Natural killer cell (primary cell): Measurements from ENCODE around the gene RAB19. TPM values are rescaled to one million over a fixed set of nuclear protein-coding genes. Genes with fewer than 3 reads are reported as not detected.
A peak's percentile ranks its signal among the peaks of the same experiment; 100 is the strongest.

Experiments
- ATAC-seq, 3 donors: fragments of 150-1000 bp in 2 of 3; fragments of 200-7000 bp in 1 of 3; cut with Tn5 transposase; 1 replicate in 1 of 3; 2 replicates in 2 of 3; pipeline ENCODE4 v1.10.0; 2021; ENCODE audit warnings: mild to moderate bottlenecking in 2 of 3, moderate library complexity in 2 of 3
- DNase-seq, 2 donors: peaks; one replicate each; pipeline versions ENCODE4 v3.0.0 to v3.0.0-alpha.2; 2013 to 2021; ENCODE audit warnings: mixed read lengths in 1 of 2
- H3K27ac ChIP-seq: one replicate; pipeline ENCODE4 v1.5.1; 2013; ENCODE audit warnings: mild to moderate bottlenecking, low read length
- H3K27me3 ChIP-seq: one replicate; pipeline ENCODE4 v1.6.1; 2013; ENCODE audit warnings: low read length; ENCODE audit not compliant: control insufficient read depth, insufficient read depth
- H3K36me3 ChIP-seq: one replicate; pipeline ENCODE4 v1.6.1; 2013; ENCODE audit warnings: low read length; ENCODE audit not compliant: control insufficient read depth, insufficient read depth
- H3K4me1 ChIP-seq: one replicate; pipeline ENCODE4 v1.6.1; 2013; ENCODE audit warnings: low read length; ENCODE audit not compliant: control insufficient read depth, insufficient read depth
- H3K4me3 ChIP-seq: one replicate; pipeline ENCODE4 v1.5.1; 2013; ENCODE audit warnings: low read length
- H3K9me3 ChIP-seq: one replicate; pipeline ENCODE4 v1.6.1; 2013; ENCODE audit warnings: low read length; ENCODE audit not compliant: control insufficient read depth, insufficient read depth
- H3K27ac Mint-ChIP-seq, 2 donors: one replicate each; pipeline ENCODE4 v1.8.0; 2022; ENCODE audit warnings: mild to moderate bottlenecking in 2 of 2, mixed read lengths in 2 of 2, moderate library complexity in 1 of 2
- H3K27me3 Mint-ChIP-seq, 2 donors: one replicate each; pipeline ENCODE4 v1.8.0; 2022; ENCODE audit warnings: low read depth in 2 of 2, mixed read lengths in 2 of 2
- H3K36me3 Mint-ChIP-seq: one replicate; pipeline ENCODE4 v1.8.0; 2022; ENCODE audit warnings: mixed read lengths
- H3K4me1 Mint-ChIP-seq, 2 donors: one replicate each; pipeline ENCODE4 v1.8.0; 2022; ENCODE audit warnings: mixed read lengths in 2 of 2
- H3K4me3 Mint-ChIP-seq: one replicate; pipeline ENCODE4 v1.8.0; 2022; ENCODE audit warnings: mild to moderate bottlenecking, moderate library complexity, mixed read lengths
- H3K9me3 Mint-ChIP-seq, 2 donors: one replicate each; pipeline ENCODE4 v1.8.0; 2022; ENCODE audit warnings: mixed read lengths in 2 of 2
- CTCF ChIP-seq: fragments of 200-600 bp; IDR thresholded peaks from one replicate; pipeline ENCODE4 v1.8.0; 2022; ENCODE audit warnings: antibody characterized with exemption
- WGBS: methylation state at CpG from one replicate; pipeline ENCODE4 v1.1.7; 2013; ENCODE audit warnings: missing lambda C conversion rate; ENCODE audit not compliant: insufficient coverage; 5-methylcytosine and 5-hydroxymethylcytosine counted together
- intact Hi-C: fragments of 100-400 bp; cut with micrococcal nuclease; formaldehyde crosslinking; loops from one replicate; pipeline ENCODE4 v1.14.2; 2022
- total RNA-seq, 4 donors: library from RNA; stranded (reverse); fragments of 120-200 nt in 1 of 4; gene quantifications; one replicate each; pipeline versions ENCODE4 v1.2.3 to v1.2.4, GENCODE V29; 2013 to 2022

RAB19 gene
- total RNA-seq, 3 donors from 2014 or later (not counting 1 experiment from before 2014, with no cell fraction given), result 1.9 to 3.3 (median 2.8) TPM

GRCh38 chr7:140441519-140441918, 37.7 kb downstream of the RAB19 start:
- no peaks in the 10 kb centered on the region for H3K36me3 Mint-ChIP-seq
- H3K27me3 Mint-ChIP-seq, result no peaks in the 10 kb centered on the region
- WGBS, result 71% methylated on average over 1 of the region's 2 CpGs
- Histone ChIP-seq H3K27ac (no peak overlapping the region), H3K9me3 (no peaks in the 10 kb centered on the region), H3K27me3 (no peaks in the 10 kb centered on the region), H3K4me3 (no peak overlapping the region), H3K4me1 (no peaks in the 10 kb centered on the region), H3K36me3 (no peaks in the 10 kb centered on the region)
- intact Hi-C loops, result no loop called here
- H3K9me3 Mint-ChIP-seq, result no peaks in the 10 kb centered on the region
- H3K4me1 Mint-ChIP-seq, result peaks cover 0 to under 1% of the 10 kb centered on the region in 2 donors
- ATAC-seq (no peak), DNase-seq (no peak)
- no peak for TF ChIP-seq CTCF
- no peak overlapping the region for H3K4me3 Mint-ChIP-seq
- no peak overlapping the region for H3K27ac Mint-ChIP-seq

GRCh38 chr7:140446467-140446866, 42.6 kb downstream of the RAB19 start:
- Mint-ChIP-seq H3K9me3 (no peaks in the 10 kb centered on the region), H3K4me1 (peaks cover 6 to 20% of the 10 kb centered on the region in 2 donors), H3K27ac (no peak overlapping the region), H3K27me3 (no peaks in the 10 kb centered on the region), H3K4me3 (no peak overlapping the region), H3K36me3 (no peaks in the 10 kb centered on the region)
- ATAC-seq (no peak), DNase-seq (no peak)
- 94% methylated on average over 11 of the region's 11 CpGs for WGBS
- Histone ChIP-seq H3K27me3 (no peaks in the 10 kb centered on the region), H3K9me3 (no peaks in the 10 kb centered on the region), H3K4me1 (peaks cover 6% of the 10 kb centered on the region), H3K27ac (no peak overlapping the region), H3K4me3 (no peak overlapping the region), H3K36me3 (no peaks in the 10 kb centered on the region)
- intact Hi-C loops, result no loop called here
- TF ChIP-seq CTCF, result no peak

- Mint-ChIP-seq H3K27ac (peak overlapping the region in 1 of 2 donors; percentile 29), H3K36me3 (peaks cover 6% of the 10 kb centered on the region), H3K4me3 (no peak overlapping the region), H3K9me3 (no peaks in the 10 kb centered on the region), H3K4me1 (peaks cover 20 to 31% of the 10 kb centered on the region in 2 donors), H3K27me3 (no peaks in the 10 kb centered on the region)
- Histone ChIP-seq H3K36me3 (peaks cover 2% of the 10 kb centered on the region), H3K9me3 (no peaks in the 10 kb centered on the region), H3K4me1 (peaks cover 9% of the 10 kb centered on the region), H3K27ac (no peak overlapping the region), H3K27me3 (no peaks in the 10 kb centered on the region), H3K4me3 (no peak overlapping the region)
- no peak for ATAC-seq
- 90% methylated on average over 6 of the region's 7 CpGs for WGBS
- TF ChIP-seq CTCF, result no peak
- intact Hi-C loops, result no loop called here
- no peak for DNase-seq
Observed at GRCh38 chr7:140447841-140448240, 44.0 kb downstream of the RAB19 start.

- Histone ChIP-seq H3K4me1 (peaks cover 9% of the 10 kb centered on the region), H3K4me3 (no peak overlapping the region), H3K36me3 (peaks cover 11% of the 10 kb centered on the region), H3K9me3 (no peaks in the 10 kb centered on the region), H3K27me3 (no peaks in the 10 kb centered on the region), H3K27ac (no peak overlapping the region)
- ATAC-seq, result no peak
- 93% methylated on average over 4 of the region's 4 CpGs for WGBS
- Mint-ChIP-seq H3K27ac (no peak overlapping the region), H3K36me3 (peaks cover 11% of the 10 kb centered on the region), H3K4me1 (peaks cover 26 to 31% of the 10 kb centered on the region in 2 donors), H3K9me3 (no peaks in the 10 kb centered on the region), H3K4me3 (no peak overlapping the region), H3K27me3 (no peaks in the 10 kb centered on the region)
- no peak for DNase-seq
- intact Hi-C loops, result no loop called here
- no peak for TF ChIP-seq CTCF
Observed at GRCh38 chr7:140448781-140449480, 45.1 kb downstream of the RAB19 start.
